Measurements from ENCODE around the gene FMNL2.

- TF ChIP-seq CTCF (IDR thresholded peaks at IDR 0.05): no peak
- no peak for TF ChIP-seq EP300 (IDR thresholded peaks at IDR 0.05)
Observed at GRCh38 chr2:152573168-152573567, 238.2 kb downstream of the FMNL2 start.

All from esophagus muscularis mucosa (tissue), 3 donors.